ENCODE data around the gene CIB1.

GRCh38 chr15:90191344-90191687 lies 42.4 kb downstream of the CIB1 start:
- TF ChIP-seq POLR2A (IDR thresholded peaks at IDR 0.05; ENCODE audit: control extremely low read depth in 1 of 2, low read depth in 2 of 2, low read length in 2 of 2), result no peak
- no peak for TF ChIP-seq TAF1 (IDR thresholded peaks at IDR 0.05; ENCODE audit: low read depth, low read length)
- TF ChIP-seq CTCF (IDR thresholded peaks at IDR 0.05; ENCODE audit: control extremely low read depth in 1 of 3, insufficient read depth in 1 of 3, low read depth in 1 of 3, low read length in 3 of 3), result no peak
- TF ChIP-seq EP300 (IDR thresholded peaks at IDR 0.05; ENCODE audit: borderline replicate concordance in 1 of 2, low read depth in 2 of 2, low read length in 2 of 2), result no peak
- TF ChIP-seq TCF12 (IDR thresholded peaks at IDR 0.05; ENCODE audit: low read depth, low read length), result no peak
- TF ChIP-seq HDAC2 (IDR thresholded peaks at IDR 0.05; ENCODE audit: borderline replicate concordance in 1 of 2, low read depth in 2 of 2, low read length in 2 of 2), result no peak
- TF ChIP-seq SIRT6 (IDR thresholded peaks at IDR 0.05; ENCODE audit: low read length), result no peak
- TF ChIP-seq RBBP5 (IDR thresholded peaks at IDR 0.05; ENCODE audit: borderline replicate concordance, low read depth, low read length), result no peak
- TF ChIP-seq BRCA1 (IDR thresholded peaks at IDR 0.05; ENCODE audit: low read depth, low read length), result no peak
- no peak for TF ChIP-seq CREB1 (IDR thresholded peaks at IDR 0.05)
- no peak for TF ChIP-seq SUZ12 (IDR thresholded peaks at IDR 0.05; ENCODE audit: low read length)
